D721Med (cell line): ENCODE results near the gene ZBTB1.
A peak's percentile ranks its signal among the peaks of the same experiment; 100 is the strongest.
"Not testable (repeated sequence)": the region's sequence is repeated elsewhere in the genome, so short reads cannot be mapped to it uniquely, and the experiment has no call there.

Experiments
- DNase-seq: peaks from one replicate; pipeline ENCODE4 v3.0.0; 2011; ENCODE audit warnings: low spot score; ENCODE audit not compliant: insufficient read length
- FAIRE-seq: peaks from 2 replicates; lab custom pipeline; 2011; peaks lifted over from hg19 to GRCh38; lab: Jason Lieb, UNC
- CTCF ChIP-seq: IDR thresholded peaks from 2 replicates; pipeline ENCODE4 v1.5.1; 2012; ENCODE audit warnings: mild to moderate bottlenecking, control low read depth; ENCODE audit not compliant: insufficient read depth; ENCODE audit errors: missing control alignments

Gene ZBTB1

DNA sequence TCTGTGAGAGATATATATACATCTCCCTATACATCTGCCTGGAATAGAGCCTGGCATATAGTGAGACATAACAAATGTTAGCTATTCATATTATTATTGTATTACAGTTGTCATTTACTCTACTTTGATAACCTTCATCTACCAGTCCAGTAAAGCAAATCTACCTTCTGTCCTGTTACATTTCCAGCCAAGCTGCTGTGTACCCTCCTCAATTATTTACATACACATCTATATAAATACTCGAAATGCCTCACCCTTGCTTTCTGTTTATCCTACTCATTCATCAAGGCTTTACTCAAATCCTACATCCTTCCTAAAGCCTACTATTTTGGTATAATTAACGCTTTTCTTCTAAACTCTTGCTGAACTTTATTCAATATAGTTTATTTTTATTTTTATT is 8.7 kb downstream of the ZBTB1 start:
- DNase-seq (no peak), FAIRE-seq (no peak)
- TF ChIP-seq CTCF: no peak

- DNase-seq (no peak), FAIRE-seq (no peak)
- no peak for TF ChIP-seq CTCF
These were observed 10.5 kb downstream of the ZBTB1 start for GRCh38 chr14:64515053-64515452.

DNA sequence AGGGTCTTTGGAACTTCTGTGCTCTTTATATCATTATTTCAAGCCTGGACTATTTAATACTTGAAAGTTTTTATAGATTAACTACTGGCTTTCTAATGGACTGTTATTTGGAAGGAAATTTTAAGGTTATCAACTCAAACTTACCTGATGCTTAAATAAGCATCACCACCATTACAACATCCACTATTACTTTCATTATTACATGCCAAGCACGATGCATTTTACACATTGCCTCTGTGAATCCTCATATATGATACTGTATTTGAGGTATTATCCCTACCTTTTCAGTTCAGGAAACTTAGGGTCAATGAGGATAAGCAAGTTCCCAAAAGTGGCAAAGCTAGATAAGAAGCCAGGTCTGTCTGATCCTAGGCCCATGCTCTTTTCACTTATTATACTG is 12.4 kb downstream of the ZBTB1 start:
- FAIRE-seq: peak; percentile 41
- TF ChIP-seq CTCF: no peak
- no peak for DNase-seq

- FAIRE-seq, DNase-seq: not testable (repeated sequence)
These were observed 13.1 kb downstream of the ZBTB1 start for GRCh38 chr14:64517667-64518066.

DNA sequence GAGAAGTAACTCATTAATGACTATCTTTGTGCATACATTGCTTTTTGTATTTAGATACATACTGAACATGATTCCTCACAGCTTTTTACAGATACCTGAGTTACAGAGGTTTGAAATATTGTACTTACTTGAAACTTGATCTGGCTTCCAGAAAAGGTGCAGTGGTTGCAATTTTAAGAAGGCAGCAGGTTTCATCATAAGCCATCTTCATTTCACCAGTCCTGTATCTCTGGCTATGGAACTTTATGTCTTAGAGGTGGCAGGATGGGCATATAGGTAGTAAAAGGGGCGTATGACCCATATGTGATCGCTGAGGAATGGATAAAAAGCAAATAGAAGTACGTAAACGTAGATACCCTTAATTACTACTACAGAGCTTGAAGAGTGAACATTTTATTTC is 13.7 kb downstream of the ZBTB1 start:
- no peak for FAIRE-seq
- no peak for TF ChIP-seq CTCF

DNA sequence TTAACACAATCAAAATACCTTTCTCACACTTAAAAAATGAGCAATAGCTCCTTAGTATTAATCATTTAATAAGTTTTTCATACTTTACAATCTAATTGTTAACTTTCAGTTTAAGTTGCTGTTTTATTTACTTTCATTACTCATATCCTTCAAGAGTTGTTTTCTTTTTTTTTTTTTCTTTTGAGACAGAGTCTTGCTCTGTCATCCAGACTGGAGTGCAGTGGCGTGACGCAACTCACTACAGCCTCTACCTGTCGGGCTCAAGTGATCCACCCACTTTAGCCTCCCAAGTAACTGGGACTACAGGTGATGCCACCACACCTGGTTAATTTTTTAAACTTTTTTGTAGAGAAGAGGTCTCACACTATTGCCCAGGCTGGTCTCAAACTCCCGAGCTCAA is 16.1 kb downstream of the ZBTB1 start:
- FAIRE-seq (no peak), DNase-seq (no peak)
- TF ChIP-seq CTCF: no peak

More for the DNA sequence above, 13.7 kb downstream of the ZBTB1 start:
- DNase-seq: no peak

DNA sequence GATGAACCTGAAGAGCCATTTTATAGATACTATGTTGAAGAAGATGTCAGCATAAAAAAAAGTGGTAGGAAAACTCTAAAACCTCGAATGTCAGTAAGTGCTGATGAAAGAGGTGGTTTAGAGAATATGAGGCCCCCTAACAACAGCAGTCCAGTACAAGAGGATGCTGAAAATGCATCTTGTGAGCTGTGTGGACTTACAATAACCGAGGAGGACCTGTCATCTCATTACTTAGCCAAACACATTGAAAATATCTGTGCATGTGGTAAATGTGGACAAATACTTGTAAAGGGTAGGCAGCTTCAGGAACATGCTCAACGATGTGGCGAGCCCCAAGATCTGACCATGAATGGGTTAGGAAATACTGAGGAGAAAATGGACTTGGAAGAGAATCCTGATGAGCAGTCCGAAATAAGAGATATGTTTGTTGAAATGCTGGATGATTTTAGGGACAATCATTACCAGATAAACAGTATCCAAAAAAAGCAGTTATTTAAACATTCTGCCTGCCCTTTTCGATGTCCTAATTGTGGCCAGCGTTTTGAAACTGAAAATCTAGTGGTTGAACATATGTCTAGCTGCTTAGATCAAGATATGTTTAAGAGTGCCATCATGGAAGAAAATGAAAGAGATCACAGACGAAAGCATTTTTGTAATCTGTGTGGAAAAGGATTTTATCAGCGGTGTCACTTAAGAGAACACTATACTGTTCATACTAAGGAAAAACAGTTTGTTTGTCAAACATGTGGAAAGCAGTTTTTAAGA is 18.2 kb downstream of the ZBTB1 start:
- DNase-seq: no peak
- no peak for FAIRE-seq
- no peak for TF ChIP-seq CTCF

GRCh38 chr14:64525354-64525753 is 20.8 kb downstream of the ZBTB1 start:
- FAIRE-seq (peak; percentile 58), DNase-seq (no peak)
- TF ChIP-seq CTCF: no peak
